WTC11 (cell line): ENCODE results near the gene EFNA5. TPM values are rescaled to one million over a fixed set of nuclear protein-coding genes. Genes with fewer than 3 reads are reported as not detected.

Experiments
- ATAC-seq: fragments of 200-7000 bp; cut with Tn5 transposase; 2 replicates; pipeline ENCODE4 v1.10.0; 2021; ENCODE audit warnings: mild to moderate bottlenecking, moderate library complexity
- CTCF ChIA-PET: fragments of 300-600 bp; sonication (Branson Sonifier 250); formaldehyde crosslinking; loops from one replicate; lab custom pipeline; 2021; ENCODE audit warnings: antibody characterized with exemption; lab: Charles Lee
- POLR2A ChIA-PET: fragments of 350-600 bp; sonication (Branson Sonifier 250); formaldehyde crosslinking; loops from one replicate; lab custom pipeline; 2021; ENCODE audit warnings: antibody characterized with exemption; lab: Charles Lee
- DNase-seq: peaks from one replicate; pipeline ENCODE4 v3.0.0; 2021; ENCODE audit warnings: low spot score
- H3K27ac Mint-ChIP-seq: 2 replicates; pipeline ENCODE4 v1.8.0; 2021; ENCODE audit warnings: mixed read lengths
- H3K27me3 Mint-ChIP-seq: 2 replicates; pipeline ENCODE4 v1.8.0; 2021; ENCODE audit warnings: low read depth, mild to moderate bottlenecking, moderate library complexity, mixed read lengths
- H3K36me3 Mint-ChIP-seq: 2 replicates; pipeline ENCODE4 v1.8.0; 2021; ENCODE audit warnings: mixed read lengths
- H3K4me1 Mint-ChIP-seq: 2 replicates; pipeline ENCODE4 v1.8.0; 2022; ENCODE audit warnings: mixed read lengths
- H3K4me3 Mint-ChIP-seq: 2 replicates; pipeline ENCODE4 v1.8.0; 2021; ENCODE audit warnings: mild to moderate bottlenecking, moderate library complexity, mixed read lengths
- H3K9me3 Mint-ChIP-seq: 2 replicates; pipeline ENCODE4 v1.8.0; 2021; ENCODE audit warnings: mixed read lengths
- ATF3 ChIP-seq: sonication (generic); formaldehyde crosslinking; conservative IDR thresholded peaks from 2 replicates; pipeline ENCODE4 v1.8.1; 2022; ENCODE audit warnings: mild to moderate bottlenecking, missing genetic modification reagents
- CBFB ChIP-seq: sonication (generic); formaldehyde crosslinking; IDR thresholded peaks from 2 replicates; pipeline ENCODE4 v1.8.1; 2022; ENCODE audit warnings: mild to moderate bottlenecking, low read depth, missing genetic modification reagents
- CDX4 ChIP-seq: fragments of 250-450 bp; sonication (Bioruptor Pico); IDR thresholded peaks from 2 replicates; pipeline ENCODE4 v1.9.0; 2021; ENCODE audit warnings: moderate library complexity, mild to moderate bottlenecking, inconsistent platforms, borderline replicate concordance
- CTCF ChIP-seq: fragments of 200-600 bp; IDR thresholded peaks from 2 replicates; pipeline ENCODE4 v1.8.0; 2022; ENCODE audit warnings: antibody characterized with exemption
- EMX1 ChIP-seq: fragments of 250-450 bp; sonication (Bioruptor Pico); IDR thresholded peaks from 2 replicates; pipeline ENCODE4 v1.8.0; 2021; ENCODE audit warnings: mild to moderate bottlenecking
- ERG ChIP-seq: fragments of 250-450 bp; sonication (Bioruptor Pico); IDR thresholded peaks from 2 replicates; pipeline ENCODE4 v1.8.0; 2021; ENCODE audit warnings: mild to moderate bottlenecking
- FOXP1 ChIP-seq: sonication (generic); formaldehyde crosslinking; IDR thresholded peaks from 2 replicates; pipeline ENCODE4 v1.8.0; 2022; ENCODE audit warnings: missing genetic modification reagents, mild to moderate bottlenecking, moderate library complexity, borderline replicate concordance
- MLX ChIP-seq: sonication (generic); formaldehyde crosslinking; IDR thresholded peaks from 2 replicates; pipeline ENCODE4 v1.8.1; 2023; ENCODE audit warnings: mild to moderate bottlenecking, missing genetic modification reagents, moderate library complexity
- MYBL2 ChIP-seq: sonication (generic); formaldehyde crosslinking; IDR thresholded peaks from 2 replicates; pipeline ENCODE4 v1.8.1; 2023; ENCODE audit warnings: mild to moderate bottlenecking, moderate library complexity, missing genetic modification reagents
- NFATC4 ChIP-seq: fragments of 250-450 bp; sonication (Bioruptor Pico); IDR thresholded peaks from 2 replicates; pipeline ENCODE4 v1.9.0; 2021; ENCODE audit warnings: mild to moderate bottlenecking
- NFE2L1 ChIP-seq: sonication (generic); formaldehyde crosslinking; IDR thresholded peaks from 2 replicates; pipeline ENCODE4 v1.8.1; 2023; ENCODE audit warnings: missing genetic modification reagents
- NFYB ChIP-seq: sonication (generic); formaldehyde crosslinking; conservative IDR thresholded peaks from 2 replicates; pipeline ENCODE4 v1.8.0; 2022; ENCODE audit warnings: low read depth, missing genetic modification reagents
- NR3C1 ChIP-seq: sonication (generic); formaldehyde crosslinking; conservative IDR thresholded peaks from 2 replicates; pipeline ENCODE4 v1.8.1; 2023; ENCODE audit warnings: low read depth, mild to moderate bottlenecking, missing genetic modification reagents
- SMAD3 ChIP-seq: sonication (generic); formaldehyde crosslinking; IDR thresholded peaks from 2 replicates; pipeline ENCODE4 v1.8.0; 2022; ENCODE audit warnings: missing genetic modification reagents, mild to moderate bottlenecking, borderline replicate concordance
- SMAD4 ChIP-seq: sonication (generic); formaldehyde crosslinking; IDR thresholded peaks from 2 replicates; pipeline ENCODE4 v1.8.0; 2022; ENCODE audit warnings: mild to moderate bottlenecking, missing genetic modification reagents
- SP1 ChIP-seq: sonication (generic); formaldehyde crosslinking; conservative IDR thresholded peaks from 2 replicates; pipeline ENCODE4 v1.8.1; 2022; ENCODE audit warnings: missing genetic modification reagents
- TEAD4 ChIP-seq: sonication (generic); formaldehyde crosslinking; IDR thresholded peaks from 2 replicates; pipeline ENCODE4 v1.8.0; 2022; ENCODE audit warnings: mild to moderate bottlenecking, missing genetic modification reagents
- ZBTB21 ChIP-seq: sonication (generic); formaldehyde crosslinking; IDR thresholded peaks from 2 replicates; pipeline ENCODE4 v1.8.1; 2023; ENCODE audit warnings: mild to moderate bottlenecking, missing genetic modification reagents, borderline replicate concordance
- ZNF263 ChIP-seq: sonication (generic); formaldehyde crosslinking; IDR thresholded peaks from 2 replicates; pipeline ENCODE4 v1.8.1; 2022; ENCODE audit warnings: low read depth, mild to moderate bottlenecking, moderate library complexity, missing genetic modification reagents
- ZNF396 ChIP-seq: fragments of 250-450 bp; sonication (Bioruptor Pico); IDR thresholded peaks from 2 replicates; pipeline ENCODE4 v1.8.0; 2021; ENCODE audit warnings: mild to moderate bottlenecking, moderate library complexity, borderline replicate concordance
- ZNF425 ChIP-seq: fragments of 250-450 bp; sonication (Bioruptor Pico); conservative IDR thresholded peaks from 2 replicates; pipeline ENCODE4 v1.9.0; 2021; ENCODE audit warnings: mild to moderate bottlenecking
- total RNA-seq: library from RNA; stranded (reverse); gene quantifications from 3 replicates; pipeline ENCODE4 v1.2.3, GENCODE V29; 2021

Gene EFNA5
- total RNA-seq, 1 experiment from 2014 or later: 17.4 TPM

- Mint-ChIP-seq H3K4me1 (peaks cover 70% of the 10 kb centered on the region), H3K36me3 (no peaks in the 10 kb centered on the region), H3K9me3 (no peaks in the 10 kb centered on the region), H3K27me3 (no peaks in the 10 kb centered on the region), H3K4me3 (no peak overlapping the region), H3K27ac (peak overlapping the region; percentile 73)
- POLR2A ChIA-PET: no interaction called here
- DNase-seq (no peak), ATAC-seq (no peak)
- TF ChIP-seq CDX4 (CRISPR knock-in tag) (no peak), ERG (CRISPR knock-in tag) (no peak)
- CTCF ChIA-PET: interaction anchor here (2.9 kb wide), 1 partner anchor 70 kb away, joined by 16 read pairs; no protein-coding TSS in a partner anchor
These were observed 168.6 kb downstream of the EFNA5 start for GRCh38 chr5:107501965-107502675.

- Mint-ChIP-seq H3K4me1 (peaks cover 66% of the 10 kb centered on the region), H3K9me3 (no peaks in the 10 kb centered on the region)
- no peak for TF ChIP-seq SMAD3 (CRISPR knock-in tag)
- no peak for TF ChIP-seq MYBL2
- TF ChIP-seq CBFB (CRISPR knock-in tag): no peak
- TF ChIP-seq ZNF396 (CRISPR knock-in tag): no peak
- no peak for TF ChIP-seq NFYB
- no peak for TF ChIP-seq MLX (CRISPR knock-in tag)
- no peak for TF ChIP-seq ZNF263 (CRISPR knock-in tag)
- TF ChIP-seq ZNF425 (CRISPR knock-in tag): no peak
- no peak for TF ChIP-seq EMX1 (CRISPR knock-in tag)
- TF ChIP-seq NR3C1 (CRISPR knock-in tag): no peak
- TF ChIP-seq, all 79 proteins: peak for 0
- H3K27ac Mint-ChIP-seq: no peak overlapping the region
- POLR2A ChIA-PET: no interaction called here
- DNase-seq (no peak), ATAC-seq (no peak)
- CTCF ChIA-PET: interaction anchor here (1.0 kb wide), 1 partner anchor 71 kb away, joined by 4 read pairs; no protein-coding TSS in a partner anchor
- no peaks in the 10 kb centered on the region for H3K27me3 Mint-ChIP-seq
- no peaks in the 10 kb centered on the region for H3K36me3 Mint-ChIP-seq
- H3K4me3 Mint-ChIP-seq: no peak overlapping the region
These were observed 169.9 kb downstream of the EFNA5 start for GRCh38 chr5:107500840-107501239.

- Mint-ChIP-seq H3K4me1 (peaks cover 61% of the 10 kb centered on the region), H3K9me3 (peaks cover under 1% of the 10 kb centered on the region), H3K4me3 (no peak overlapping the region), H3K36me3 (no peaks in the 10 kb centered on the region; the same call in 1 of the 2 replicates), H3K27me3 (no peaks in the 10 kb centered on the region), H3K27ac (no peak overlapping the region; the same call in 1 of the 2 replicates)
- CTCF ChIA-PET: interaction anchor here (1.0 to 1.6 kb wide), 2 partner anchors 12 to 72 kb away, joined by 3 to 4 read pairs; no protein-coding TSS in a partner anchor
- ATAC-seq: 0 out of 2 replicates have a peak, but pooled peaks have one; percentile 9
- DNase-seq: no peak
- POLR2A ChIA-PET: interaction anchor here (0.6 kb wide), 1 partner anchor 106 kb away, joined by 3 read pairs; no protein-coding TSS in a partner anchor
- no peak for TF ChIP-seq NFE2L1 (CRISPR knock-in tag)
- no peak for TF ChIP-seq FOXP1 (CRISPR knock-in tag)
- no peak for TF ChIP-seq SMAD4 (CRISPR knock-in tag)
- no peak for TF ChIP-seq ZBTB21 (CRISPR knock-in tag)
- TF ChIP-seq ZNF425 (CRISPR knock-in tag): no peak
- no peak for TF ChIP-seq ATF3 (CRISPR knock-in tag)
- no peak for TF ChIP-seq TEAD4 (CRISPR knock-in tag)
- no peak for TF ChIP-seq SP1 (CRISPR knock-in tag)
- TF ChIP-seq NFATC4 (CRISPR knock-in tag): no peak
- TF ChIP-seq CTCF: no peak
- TF ChIP-seq CDX4 (CRISPR knock-in tag): no peak
These were observed 170.4 kb downstream of the EFNA5 start for GRCh38 chr5:107500347-107500746.
